Panc1 (cell line): Measurements from ENCODE around the gene WSB1. TPM values are rescaled to one million over a fixed set of nuclear protein-coding genes. Genes with fewer than 3 reads are reported as not detected.

ENCODE experiments used
- ATAC-seq: fragments of 200-7000 bp; cut with Tn5 transposase; 2 replicates; pipeline ENCODE4 v1.9.1; 2020; ENCODE audit warnings: mild to moderate bottlenecking, moderate library complexity
- BruUV-seq: library from RNA; stranded (reverse); fragments of 400-500 nt; replicated peaks from 2 replicates; lab custom pipeline; 2021; lab: Mats Ljungman, UMichigan
- CTCF ChIA-PET: fragments of 300-600 bp; sonication (Branson Sonifier 250); formaldehyde crosslinking; loops from one replicate; lab custom pipeline; 2022; ENCODE audit warnings: antibody characterized with exemption; lab: Charles Lee
- POLR2A ChIA-PET: fragments of 300-600 bp; sonication (Branson Sonifier 250); formaldehyde crosslinking; loops from one replicate; lab custom pipeline; 2022; ENCODE audit warnings: antibody characterized with exemption; lab: Charles Lee
- DNase-seq: peaks from one replicate; pipeline ENCODE4 v3.0.0-alpha.2; 2010; ENCODE audit warnings: low read depth, low spot score
- H3K27ac ChIP-seq: 2 replicates; pipeline ENCODE4 v1.5.1; 2011; ENCODE audit warnings: mild to moderate bottlenecking, low read length, inconsistent platforms
- H3K27me3 ChIP-seq: fragments of 200-500 bp; sonication (Bioruptor generic); 2 replicates; pipeline ENCODE4 v1.6.0; 2014; ENCODE audit warnings: low read length, inconsistent platforms; ENCODE audit not compliant: control insufficient read depth, insufficient read depth
- H3K36me3 ChIP-seq: fragments of 200-500 bp; sonication (Bioruptor generic); 2 replicates; pipeline ENCODE4 v1.5.1; 2014; ENCODE audit warnings: inconsistent platforms, mild to moderate bottlenecking, low read length, moderate library complexity; ENCODE audit not compliant: control insufficient read depth, insufficient read depth
- H3K4me1 ChIP-seq: 2 replicates; pipeline ENCODE4 v1.5.1; 2011; ENCODE audit warnings: inconsistent platforms, mild to moderate bottlenecking, low read length, moderate library complexity; ENCODE audit not compliant: control insufficient read depth, insufficient read depth
- H3K4me3 ChIP-seq, 2 experiments: 2 replicates each; pipeline ENCODE4 v1.5.1; 2011 to 2012; ENCODE audit warnings: low read depth in 2 of 2, low read length in 2 of 2, mild to moderate bottlenecking in 2 of 2, inconsistent platforms in 1 of 2, moderate library complexity in 1 of 2
- H3K9me3 ChIP-seq: fragments of 200-500 bp; sonication (Bioruptor generic); 2 replicates; pipeline ENCODE4 v1.5.1; 2014; ENCODE audit warnings: low read depth, mild to moderate bottlenecking, inconsistent platforms, low read length, moderate library complexity; ENCODE audit not compliant: control insufficient read depth, insufficient read depth
- CTCF ChIP-seq: fragments of 450-650 bp; IDR thresholded peaks from 2 replicates; pipeline ENCODE4 v1.5.1; 2017; ENCODE audit warnings: mild to moderate bottlenecking
- POLR2AphosphoS5 ChIP-seq: IDR thresholded peaks from 2 replicates; pipeline ENCODE4 v1.6.1; 2012; ENCODE audit warnings: mild to moderate bottlenecking, low read depth, low read length, moderate library complexity
- REST ChIP-seq, 2 experiments: IDR thresholded peaks; 2 replicates each; pipeline ENCODE4 v1.6.1; 2011 to 2012; ENCODE audit warnings: low read depth in 2 of 2, control low read depth in 1 of 2, low read length in 1 of 2, mild to moderate bottlenecking in 1 of 2, moderate library complexity in 1 of 2; ENCODE audit not compliant: insufficient read depth in 1 of 2
- SIN3A ChIP-seq: IDR thresholded peaks from 2 replicates; pipeline ENCODE4 v1.6.1; 2012; ENCODE audit warnings: low read depth, mild to moderate bottlenecking, low read length, moderate library complexity, borderline replicate concordance; ENCODE audit not compliant: insufficient read depth
- TCF7L2 ChIP-seq: IDR thresholded peaks from 2 replicates; pipeline ENCODE4 v1.6.1; 2011; ENCODE audit warnings: mild to moderate bottlenecking, low read depth, low read length, inconsistent platforms
- in situ Hi-C: cut with HindIII; loops from 2 replicates; pipeline ENCODE4 v1.10.0; 2016; ENCODE audit warnings: low sequenced_read_pairs, low pct_unique_long_range_greater_than_20kb
- intact Hi-C: fragments of 100-400 bp; cut with micrococcal nuclease; formaldehyde crosslinking; loops from one replicate; pipeline ENCODE4 v1.10.0; 2022; ENCODE audit not compliant: unreplicated experiment
- total RNA-seq: library from RNA; stranded (reverse); gene quantifications from one replicate; pipeline ENCODE4 v1.2.1, GENCODE V29; 2021; ENCODE audit not compliant: unreplicated experiment

Gene WSB1
- total RNA-seq, 1 experiment from 2014 or later = 114 TPM

DNA sequence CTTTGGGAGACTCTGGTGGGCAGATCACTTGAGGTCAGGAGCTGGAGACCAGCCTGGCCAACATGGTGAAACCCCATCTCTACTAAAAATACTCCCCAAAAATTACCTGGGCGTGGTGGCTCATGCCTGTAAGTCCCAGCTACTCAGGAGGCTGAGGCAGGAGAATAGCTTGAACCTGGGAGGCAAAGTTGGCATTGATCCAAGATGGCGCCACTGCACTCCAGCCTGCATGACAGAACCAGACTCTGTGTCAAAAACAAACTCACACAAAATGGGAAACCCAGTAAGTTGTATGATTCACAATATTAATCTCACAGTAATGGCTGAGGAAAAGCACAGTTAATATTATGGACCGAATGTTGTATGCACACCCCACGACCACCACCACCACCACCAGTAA is 24.3 kb downstream of the WSB1 start:
- Histone ChIP-seq H3K36me3 (peaks cover 10% of the 10 kb centered on the region), H3K4me3 (no peak overlapping the region), H3K27ac (no peak overlapping the region), H3K4me1 (no peaks in the 10 kb centered on the region), H3K9me3 (no peaks in the 10 kb centered on the region), H3K27me3 (no peaks in the 10 kb centered on the region)
- DNase-seq (no peak), ATAC-seq (no peak)
- TF ChIP-seq POLR2AphosphoS5 (no peak), SIN3A (no peak), CTCF (no peak)
- intact Hi-C loops (no loop called here), in situ Hi-C loops (no loop called here)
- BruUV-seq = no TSS peak
- ChIA-PET CTCF (no interaction called here), POLR2A (interaction anchor here (0.6 kb wide), 1 partner anchor 41 kb away, joined by 3 read pairs; no protein-coding TSS in a partner anchor)

- intact Hi-C loops (no loop called here), in situ Hi-C loops (no loop called here)
- H3K4me1 ChIP-seq = no peaks in the 10 kb centered on the region
- no peaks in the 10 kb centered on the region for H3K9me3 ChIP-seq
- ChIA-PET POLR2A (interaction anchor here (0.6 kb wide), 1 partner anchor 41 kb away, joined by 3 read pairs; no protein-coding TSS in a partner anchor), CTCF (no interaction called here)
- no peaks in the 10 kb centered on the region for H3K27me3 ChIP-seq
- no TSS peak for BruUV-seq
- TF ChIP-seq TCF7L2 (no peak), POLR2AphosphoS5 (no peak), REST (IDR thresholded peaks at IDR 0.05; ENCODE audit: insufficient read depth in 1 of 2, low read depth in 2 of 2, low read length in 1 of 2) (no peak), SIN3A (no peak), CTCF (no peak)
- H3K36me3 ChIP-seq = peaks cover 6% of the 10 kb centered on the region
- no peak overlapping the region for H3K4me3 ChIP-seq
- ATAC-seq = no peak
- DNase-seq = no peak
- H3K27ac ChIP-seq = no peak overlapping the region
Measured at GRCh38 chr17:27318633-27319032, 24.7 kb downstream of the WSB1 start.
